Right renal pelvis (tissue), 4 donors: ENCODE data around the gene TMEM120A. TPM values are rescaled to one million over a fixed set of nuclear protein-coding genes. Genes with fewer than 3 reads are reported as not detected.

ENCODE experiments used
- DNase-seq, 4 donors: peaks; one replicate each; pipeline ENCODE4 v3.0.0-alpha.2; 2013; ENCODE audit warnings: low read depth in 4 of 4, low spot score in 3 of 4, missing footprints in 1 of 4
- polyA plus RNA-seq, 4 donors: library from polyadenylated mRNA; unstranded; fragments of 120-200 nt; gene quantifications; one replicate each; pipeline ENCODE4 v1.2.1, GENCODE V29; 2013; ENCODE audit not compliant: insufficient read length in 4 of 4

Gene TMEM120A
- polyA plus RNA-seq, 4 donors: 50.9 to 65.7 (median 55.6) TPM

DNA sequence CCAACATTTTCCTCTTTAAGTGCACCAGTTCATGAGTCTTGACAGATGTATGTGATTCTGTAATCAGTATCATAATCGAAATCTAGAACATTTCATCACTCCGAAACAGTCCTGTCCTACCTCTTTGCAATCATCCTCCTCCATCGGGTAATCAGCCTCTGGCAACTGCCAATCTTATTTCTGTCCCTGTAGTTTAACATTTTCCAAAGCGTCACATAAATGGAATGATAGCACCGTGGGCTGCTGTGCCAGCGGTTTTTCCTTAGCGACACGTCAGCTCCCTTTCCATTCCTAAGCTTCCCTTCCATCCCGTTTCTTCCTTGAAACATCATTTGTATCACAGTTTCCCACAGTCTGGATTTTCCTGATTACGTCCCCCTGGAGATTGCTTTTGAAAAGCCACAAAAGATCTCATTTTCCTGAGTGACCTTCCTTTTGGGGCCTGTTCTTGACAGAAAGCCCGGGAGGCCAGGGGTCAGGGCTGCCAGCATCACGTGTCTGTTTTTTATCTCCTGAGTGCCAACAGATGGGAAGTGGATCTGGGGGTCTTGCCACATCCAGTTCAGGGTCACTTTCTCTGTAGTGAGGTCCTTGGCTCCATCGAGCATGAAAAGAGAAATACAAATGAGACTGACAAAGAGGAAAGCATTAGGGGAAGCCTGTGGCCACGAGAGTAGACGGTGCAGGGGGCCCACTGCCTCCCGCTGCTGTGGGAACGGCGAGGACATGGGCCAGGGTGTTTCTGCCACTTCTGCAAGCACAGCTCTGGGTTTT is 31.6 kb downstream of the TMEM120A start:
- no peak for DNase-seq

DNA sequence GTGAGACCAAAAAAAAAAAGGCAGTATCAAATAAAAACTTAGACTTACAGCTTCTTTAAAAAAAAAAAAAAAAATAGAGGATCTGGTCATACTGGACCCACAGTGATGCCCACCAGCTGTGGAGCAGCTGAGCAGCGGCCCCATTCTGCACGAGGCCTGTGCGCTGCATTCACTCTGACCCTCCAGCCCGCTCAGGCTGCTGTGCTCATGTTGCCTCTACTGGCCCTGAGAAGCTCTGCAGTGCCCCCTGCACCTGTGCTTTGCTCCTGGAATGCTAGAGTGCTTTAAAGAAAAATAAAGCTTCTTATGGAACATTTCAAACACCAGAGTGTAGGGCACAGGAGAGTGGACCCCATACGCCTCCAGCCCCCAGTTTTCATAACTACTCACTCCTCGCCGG is 33.2 kb downstream of the TMEM120A start:
- no peak for DNase-seq

GRCh38 chr7:75960372-75960771 is 34.0 kb downstream of the TMEM120A start:
- no peak for DNase-seq

GRCh38 chr7:75958802-75959543 is 35.4 kb downstream of the TMEM120A start:
- DNase-seq: no peak

GRCh38 chr7:75957021-75957736 is 37.2 kb downstream of the TMEM120A start:
- no peak for DNase-seq

DNA sequence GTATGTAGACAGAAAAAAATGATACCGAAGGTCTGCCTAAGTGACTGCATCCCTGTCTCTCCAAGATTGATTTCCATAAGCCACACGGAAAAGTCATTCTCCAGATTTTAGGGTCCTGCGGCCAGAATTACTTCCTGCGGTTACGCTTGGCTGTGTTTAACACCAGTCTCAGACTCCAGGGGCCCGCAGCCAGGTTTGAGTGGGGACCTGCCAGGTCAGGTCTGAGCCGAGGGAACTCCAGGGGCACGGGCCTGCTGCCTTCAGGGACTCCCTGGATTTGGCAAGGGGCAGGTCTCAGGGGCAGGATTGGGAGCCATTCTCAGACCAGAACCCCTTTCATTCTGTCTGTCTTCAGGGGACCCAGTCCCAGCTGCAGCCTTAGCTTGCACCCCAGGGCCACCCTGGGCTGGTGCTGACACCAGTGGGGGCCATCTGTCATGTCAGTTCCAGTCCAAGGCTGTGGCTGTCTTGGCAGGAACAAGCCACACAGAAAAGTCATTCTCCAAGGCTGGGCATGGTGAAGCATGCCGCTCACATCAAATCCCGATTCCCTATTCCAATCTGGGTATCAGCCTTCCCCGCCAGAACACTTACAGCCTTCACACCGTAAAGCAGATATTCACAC is 39.0 kb downstream of the TMEM120A start:
- no peak for DNase-seq

- DNase-seq: no peak
Measured at GRCh38 chr7:75953931-75954330, 40.5 kb downstream of the TMEM120A start.

DNA sequence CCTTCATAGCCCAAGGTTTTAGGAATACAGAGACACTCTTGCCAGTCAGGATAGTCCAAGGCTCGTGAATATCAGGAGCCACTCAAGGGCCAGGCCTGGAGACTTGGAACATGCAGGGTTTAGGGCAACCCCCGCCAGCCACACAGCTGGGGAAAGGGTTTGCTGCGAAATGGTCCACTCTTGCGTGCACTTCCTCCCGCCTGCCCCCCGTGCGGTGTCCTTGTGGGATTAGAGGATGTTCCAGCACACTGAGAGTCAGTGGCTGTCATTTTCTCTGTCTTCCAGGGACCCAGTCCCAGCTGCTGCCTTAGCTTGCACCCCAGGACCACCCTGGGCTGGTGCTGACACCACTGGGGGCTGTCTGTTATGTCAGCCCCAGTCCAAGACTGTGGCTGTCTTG is 41.0 kb downstream of the TMEM120A start:
- no peak for DNase-seq

GRCh38 chr7:75951506-75951905 is 42.9 kb downstream of the TMEM120A start:
- DNase-seq: no peak

DNA sequence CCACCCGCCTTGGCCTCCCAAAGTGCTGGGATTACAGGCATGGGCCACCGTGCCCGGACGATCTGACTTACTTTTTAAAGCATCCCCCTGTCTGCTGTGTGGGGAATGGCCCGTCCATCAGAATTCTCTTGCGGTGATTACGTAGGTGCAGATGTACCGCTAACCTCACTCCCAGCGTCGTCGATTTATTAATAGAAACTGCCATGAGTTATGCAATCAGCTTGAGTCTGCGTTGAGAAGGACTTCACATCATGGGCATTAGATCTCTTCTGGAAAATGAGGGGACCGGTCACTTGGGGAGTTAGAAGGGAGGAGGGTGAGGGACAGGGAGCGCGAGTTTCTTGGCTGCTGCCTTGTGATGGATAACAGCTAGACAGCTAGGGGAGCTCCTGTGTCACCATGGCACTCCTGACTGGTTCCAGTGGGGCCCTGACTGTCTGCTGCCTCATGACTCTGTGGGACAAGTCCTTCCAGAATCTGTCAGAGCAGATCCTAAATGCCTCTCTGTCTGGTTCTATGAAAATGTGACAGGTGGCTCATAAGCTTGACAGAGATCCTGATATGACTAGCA is 44.2 kb downstream of the TMEM120A start:
- DNase-seq: no peak

- DNase-seq: no peak
Measured at GRCh38 chr7:75948179-75948578, 46.2 kb downstream of the TMEM120A start.

DNA sequence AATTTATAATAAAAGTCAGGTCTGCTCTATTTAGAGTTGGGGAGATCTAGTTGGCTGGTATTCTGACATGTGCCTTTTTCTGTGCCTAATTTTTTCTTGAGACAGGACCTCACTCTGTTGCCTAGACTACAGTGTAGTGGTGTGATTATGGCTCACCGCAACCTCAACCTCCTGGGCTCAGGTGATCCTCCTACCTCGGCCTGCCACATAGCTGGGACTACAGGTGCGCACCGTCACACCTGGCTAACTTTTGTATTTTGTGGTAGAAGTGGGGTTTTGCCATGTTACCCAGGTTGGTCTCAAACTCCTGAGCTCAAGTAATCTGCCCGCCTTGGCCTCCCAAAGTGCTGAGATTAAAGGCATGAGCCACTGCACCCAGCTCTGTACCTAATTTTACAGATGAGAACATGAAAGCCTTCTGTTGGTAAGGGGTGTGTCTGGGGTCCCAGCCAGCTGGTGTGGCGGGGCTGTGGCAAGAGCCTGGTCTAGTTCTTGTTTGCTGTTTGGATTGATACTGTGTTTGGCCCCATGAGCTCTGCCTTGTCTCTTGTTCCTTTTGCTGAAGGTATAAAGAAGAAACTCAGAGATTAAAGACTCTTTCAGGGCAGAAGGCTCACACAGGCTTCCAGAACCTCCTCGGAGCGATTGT is 48.1 kb downstream of the TMEM120A start:
- no peak for DNase-seq

DNA sequence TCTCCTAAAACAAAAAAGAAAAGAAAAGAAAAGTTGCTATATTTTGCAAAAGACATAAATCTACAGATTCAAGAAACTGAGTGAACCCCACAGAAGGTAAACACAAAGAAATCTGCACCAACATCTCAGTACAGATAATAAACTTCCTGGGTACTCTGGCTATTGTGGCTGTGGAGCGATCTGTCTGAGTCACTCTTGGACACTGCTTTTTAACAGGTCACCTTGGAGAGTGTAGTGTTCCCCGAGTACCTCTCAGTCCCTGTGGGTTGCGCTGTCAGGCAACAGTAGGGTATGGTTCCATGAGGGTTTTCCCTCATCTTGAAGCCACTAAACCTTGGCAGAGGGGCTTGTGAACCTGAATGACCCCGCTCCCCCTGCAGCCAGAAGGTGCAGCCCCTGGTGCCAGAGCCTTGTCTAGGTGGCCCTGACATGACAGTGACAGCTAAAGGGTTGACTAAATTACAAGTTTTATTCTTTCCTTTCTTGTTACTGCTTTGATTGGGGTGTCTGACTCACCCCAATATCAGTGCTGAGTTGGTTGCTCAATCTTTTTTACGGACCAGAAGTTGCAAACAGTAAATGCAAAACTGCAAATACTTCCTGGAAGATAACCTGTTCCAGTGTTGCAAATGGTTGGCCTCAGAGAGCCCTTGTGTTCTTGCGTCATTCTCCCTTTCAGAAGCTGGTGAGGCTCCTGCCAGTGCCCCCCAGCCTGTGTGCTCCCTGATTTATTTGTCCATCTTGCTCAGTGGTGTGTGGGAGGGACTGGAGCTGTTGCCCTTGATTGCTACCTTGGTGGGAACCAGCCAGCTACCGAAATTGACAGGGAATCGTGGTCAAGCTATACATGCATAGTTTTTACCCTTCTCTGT is 48.9 kb downstream of the TMEM120A start:
- DNase-seq: no peak

DNA sequence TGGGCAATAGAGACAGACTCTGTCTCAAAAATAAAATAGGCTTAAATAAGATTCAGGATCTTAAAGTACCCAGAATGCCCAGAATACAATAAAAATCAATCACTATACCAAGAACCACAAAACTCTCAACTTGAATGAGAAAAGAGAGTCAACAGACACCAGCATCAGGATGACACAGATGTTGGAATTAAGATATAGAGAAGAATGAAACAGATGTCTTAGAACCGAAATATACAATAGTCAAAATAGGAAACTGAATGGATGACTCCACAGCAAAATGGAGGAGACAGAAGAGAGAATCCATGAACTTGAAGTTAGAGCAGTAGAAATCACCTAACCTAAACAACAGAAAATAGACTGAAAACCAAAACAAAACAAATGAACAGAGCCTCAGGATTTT is 49.9 kb downstream of the TMEM120A start:
- no peak for DNase-seq

DNA sequence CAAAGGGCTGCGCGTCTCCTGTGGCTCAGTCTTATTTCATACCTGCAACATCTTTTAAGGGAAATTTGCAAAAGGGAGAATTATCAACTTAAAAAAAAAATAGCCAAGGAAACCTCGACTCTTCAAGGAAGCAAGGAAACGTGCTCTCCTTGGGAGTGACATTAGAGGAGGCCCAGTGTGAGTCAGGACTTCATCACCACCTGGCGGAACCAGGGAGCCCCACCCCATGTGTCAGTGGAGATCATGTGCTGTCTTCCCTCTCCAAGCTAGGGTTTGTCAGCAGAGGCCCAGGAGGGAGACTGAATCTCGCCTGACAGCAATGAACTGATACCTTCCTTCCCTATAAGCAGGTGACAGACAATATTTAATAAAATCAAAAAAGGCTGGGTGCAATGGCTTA is 50.5 kb downstream of the TMEM120A start:
- no peak for DNase-seq

GRCh38 chr7:75938921-75939320 is 55.5 kb downstream of the TMEM120A start:
- DNase-seq: no peak

GRCh38 chr7:75937958-75938786 is 56.2 kb downstream of the TMEM120A start:
- no peak for DNase-seq
